Neural cell (in vitro differentiated cells): ENCODE measurements around the gene OR13G1. TPM values are rescaled to one million over a fixed set of nuclear protein-coding genes. Genes with fewer than 3 reads are reported as not detected.

Source experiments
- H2AFZ ChIP-seq: fragments of 200-600, 300-800 bp; sonication (generic), shearing (Covaris generic); 2 replicates; pipeline ENCODE4 v1.6.0; 2014; ENCODE audit warnings: low read depth, mild to moderate bottlenecking, antibody characterized with exemption, low read length, moderate library complexity
- H3F3A ChIP-seq: fragments of 200-600 bp; shearing (Covaris generic); 2 replicates; pipeline ENCODE4 v1.6.1; 2016; ENCODE audit warnings: mild to moderate bottlenecking, moderate library complexity, mixed read lengths, antibody characterized with exemption, low read length; ENCODE audit not compliant: insufficient read depth, poor library complexity, severe bottlenecking
- H3K27ac ChIP-seq: fragments of 200-600, 300-800 bp; sonication (generic), shearing (Covaris generic); 2 replicates; pipeline ENCODE4 v1.5.1; 2014; ENCODE audit warnings: mild to moderate bottlenecking, low read length, moderate library complexity
- H3K27me3 ChIP-seq: fragments of 300-800, 200-600 bp; sonication (generic), shearing (Covaris generic); 2 replicates; pipeline ENCODE4 v1.6.0; 2014; ENCODE audit warnings: mild to moderate bottlenecking, low read depth, low read length, moderate library complexity; ENCODE audit not compliant: insufficient read depth
- H3K36me3 ChIP-seq: fragments of 300-800, 200-600 bp; sonication (generic), shearing (Covaris generic); 2 replicates; pipeline ENCODE4 v1.5.1; 2014; ENCODE audit warnings: mild to moderate bottlenecking, antibody characterized with exemption, low read length, moderate library complexity; ENCODE audit not compliant: insufficient read depth
- H3K4me2 ChIP-seq: fragments of 300-800, 200-600 bp; sonication (generic), shearing (Covaris generic); 2 replicates; pipeline ENCODE4 v1.6.0; 2014; ENCODE audit warnings: mild to moderate bottlenecking, low read length
- H3K4me3 ChIP-seq: fragments of 300-800, 200-600 bp; sonication (generic), shearing (Covaris generic); 2 replicates; pipeline ENCODE4 v1.5.1; 2014; ENCODE audit warnings: mild to moderate bottlenecking, low read length, moderate library complexity
- H3K79me2 ChIP-seq: fragments of 200-600 bp; shearing (Covaris generic); replicated peaks from 2 replicates; pipeline ENCODE4 v1.6.0; 2014; ENCODE audit warnings: mild to moderate bottlenecking, low read length, moderate library complexity; ENCODE audit not compliant: insufficient read depth
- H3K9ac ChIP-seq: fragments of 300-800, 200-600 bp; sonication (generic), shearing (Covaris generic); 2 replicates; pipeline ENCODE4 v1.6.1; 2016; ENCODE audit warnings: mild to moderate bottlenecking, low read length, mixed read lengths
- H3K9me2 ChIP-seq: fragments of 200-600 bp; shearing (Covaris generic); 2 replicates; pipeline ENCODE4 v1.6.1; 2016; ENCODE audit warnings: mild to moderate bottlenecking, low read length, mixed read lengths; ENCODE audit not compliant: insufficient read depth
- H3K9me3 ChIP-seq: fragments of 200-600, 300-800 bp; sonication (generic), shearing (Covaris generic); 2 replicates; pipeline ENCODE4 v1.6.1; 2016; ENCODE audit warnings: mild to moderate bottlenecking, mixed run types, low read length, moderate library complexity, mixed read lengths
- H4K20me1 ChIP-seq: fragments of 200-600 bp; shearing (Covaris generic); 2 replicates; pipeline ENCODE4 v1.6.1; 2016; ENCODE audit warnings: mild to moderate bottlenecking, mixed run types; ENCODE audit not compliant: insufficient read depth
- EP300 ChIP-seq: fragments of 450-650 bp; conservative IDR thresholded peaks from 2 replicates; pipeline ENCODE4 v1.6.1; 2014; ENCODE audit warnings: antibody characterized with exemption, mild to moderate bottlenecking, moderate library complexity; ENCODE audit not compliant: poor library complexity, severe bottlenecking
- EZH2 ChIP-seq: fragments of 200-600, 300-800 bp; shearing (Covaris generic), sonication (generic); IDR thresholded peaks from 2 replicates; pipeline ENCODE4 v1.6.1; 2014; ENCODE audit warnings: antibody characterized with exemption, low read length, borderline replicate concordance, mild to moderate bottlenecking; ENCODE audit not compliant: insufficient read depth, poor library complexity, severe bottlenecking
- MXI1 ChIP-seq: fragments of 450-650 bp; conservative IDR thresholded peaks from 2 replicates; pipeline ENCODE4 v1.6.1; 2014; ENCODE audit warnings: antibody characterized with exemption, mild to moderate bottlenecking; ENCODE audit not compliant: poor library complexity, severe bottlenecking
- POLR2AphosphoS5 ChIP-seq: IDR thresholded peaks from 2 replicates; pipeline ENCODE4 v1.6.1; 2012
- RAD21 ChIP-seq: fragments of 450-650 bp; conservative IDR thresholded peaks from 2 replicates; pipeline ENCODE4 v1.6.1; 2014; ENCODE audit warnings: antibody characterized with exemption, mild to moderate bottlenecking, moderate library complexity
- SMC3 ChIP-seq: fragments of 450-650 bp; conservative IDR thresholded peaks from 2 replicates; pipeline ENCODE4 v1.6.1; 2014; ENCODE audit warnings: antibody characterized with exemption, mild to moderate bottlenecking, moderate library complexity; ENCODE audit not compliant: poor library complexity
- TAF1 ChIP-seq: IDR thresholded peaks from 2 replicates; pipeline ENCODE4 v1.6.1; 2012; ENCODE audit warnings: low read depth
- polyA plus RNA-seq: library from polyadenylated mRNA; depleted of rRNA; stranded (reverse); fragments of >200 nt; gene quantifications from 2 replicates; pipeline ENCODE4 v1.2.3, GENCODE V29; 2014
- TF ChIP-seq, protein P1 (sequence below): fragments of 450-650 bp; IDR thresholded peaks from 2 replicates; pipeline ENCODE4 v1.5.1; 2014; ENCODE audit warnings: antibody characterized with exemption, mild to moderate bottlenecking, moderate library complexity; ENCODE audit not compliant: poor library complexity, severe bottlenecking
- TF ChIP-seq, protein P2 (sequence below): IDR thresholded peaks from 2 replicates; pipeline ENCODE4 v1.6.1; 2012; ENCODE audit warnings: borderline replicate concordance

OR13G1 gene
- polyA plus RNA-seq, 1 donor from 2014 or later = not detected

DNA sequence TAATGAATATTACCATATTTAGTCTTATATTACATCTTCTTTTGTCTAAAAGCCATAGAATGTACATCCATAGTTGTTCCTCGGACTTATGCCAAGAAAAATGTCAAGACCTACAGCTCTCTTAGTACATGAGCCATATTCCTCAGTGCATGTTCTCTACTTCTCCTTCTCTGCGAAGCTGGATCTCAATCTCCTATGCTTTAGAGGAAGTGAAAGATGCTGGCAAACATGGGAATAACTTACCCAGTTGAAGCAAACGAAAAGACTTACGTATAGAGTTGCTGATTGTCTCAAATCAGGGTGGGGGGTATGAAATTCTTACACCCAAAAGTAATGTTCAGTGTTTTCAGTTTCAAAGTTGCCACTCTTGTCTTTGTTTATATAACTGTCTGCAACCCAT, 32.7 kb downstream of the OR13G1 start:
- no peaks in the 10 kb centered on the region for H3K36me3 ChIP-seq
- no peaks in the 10 kb centered on the region for H3F3A ChIP-seq
- H4K20me1 ChIP-seq = no peaks in the 10 kb centered on the region
- H3K79me2 ChIP-seq = no peaks in the 10 kb centered on the region
- no peak overlapping the region for H3K4me3 ChIP-seq
- no peaks in the 10 kb centered on the region for H3K27me3 ChIP-seq
- no peaks in the 10 kb centered on the region for H3K9me2 ChIP-seq
- TF ChIP-seq EP300 (no peak), POLR2AphosphoS5 (no peak), MXI1 (no peak), TAF1 (no peak), EZH2 (no peak), SMC3 (no peak), RAD21 (no peak)
- TF ChIP-seq, protein P1, sequence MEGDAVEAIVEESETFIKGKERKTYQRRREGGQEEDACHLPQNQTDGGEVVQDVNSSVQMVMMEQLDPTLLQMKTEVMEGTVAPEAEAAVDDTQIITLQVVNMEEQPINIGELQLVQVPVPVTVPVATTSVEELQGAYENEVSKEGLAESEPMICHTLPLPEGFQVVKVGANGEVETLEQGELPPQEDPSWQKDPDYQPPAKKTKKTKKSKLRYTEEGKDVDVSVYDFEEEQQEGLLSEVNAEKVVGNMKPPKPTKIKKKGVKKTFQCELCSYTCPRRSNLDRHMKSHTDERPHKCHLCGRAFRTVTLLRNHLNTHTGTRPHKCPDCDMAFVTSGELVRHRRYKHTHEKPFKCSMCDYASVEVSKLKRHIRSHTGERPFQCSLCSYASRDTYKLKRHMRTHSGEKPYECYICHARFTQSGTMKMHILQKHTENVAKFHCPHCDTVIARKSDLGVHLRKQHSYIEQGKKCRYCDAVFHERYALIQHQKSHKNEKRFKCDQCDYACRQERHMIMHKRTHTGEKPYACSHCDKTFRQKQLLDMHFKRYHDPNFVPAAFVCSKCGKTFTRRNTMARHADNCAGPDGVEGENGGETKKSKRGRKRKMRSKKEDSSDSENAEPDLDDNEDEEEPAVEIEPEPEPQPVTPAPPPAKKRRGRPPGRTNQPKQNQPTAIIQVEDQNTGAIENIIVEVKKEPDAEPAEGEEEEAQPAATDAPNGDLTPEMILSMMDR = no peak
- TF ChIP-seq, protein P2, sequence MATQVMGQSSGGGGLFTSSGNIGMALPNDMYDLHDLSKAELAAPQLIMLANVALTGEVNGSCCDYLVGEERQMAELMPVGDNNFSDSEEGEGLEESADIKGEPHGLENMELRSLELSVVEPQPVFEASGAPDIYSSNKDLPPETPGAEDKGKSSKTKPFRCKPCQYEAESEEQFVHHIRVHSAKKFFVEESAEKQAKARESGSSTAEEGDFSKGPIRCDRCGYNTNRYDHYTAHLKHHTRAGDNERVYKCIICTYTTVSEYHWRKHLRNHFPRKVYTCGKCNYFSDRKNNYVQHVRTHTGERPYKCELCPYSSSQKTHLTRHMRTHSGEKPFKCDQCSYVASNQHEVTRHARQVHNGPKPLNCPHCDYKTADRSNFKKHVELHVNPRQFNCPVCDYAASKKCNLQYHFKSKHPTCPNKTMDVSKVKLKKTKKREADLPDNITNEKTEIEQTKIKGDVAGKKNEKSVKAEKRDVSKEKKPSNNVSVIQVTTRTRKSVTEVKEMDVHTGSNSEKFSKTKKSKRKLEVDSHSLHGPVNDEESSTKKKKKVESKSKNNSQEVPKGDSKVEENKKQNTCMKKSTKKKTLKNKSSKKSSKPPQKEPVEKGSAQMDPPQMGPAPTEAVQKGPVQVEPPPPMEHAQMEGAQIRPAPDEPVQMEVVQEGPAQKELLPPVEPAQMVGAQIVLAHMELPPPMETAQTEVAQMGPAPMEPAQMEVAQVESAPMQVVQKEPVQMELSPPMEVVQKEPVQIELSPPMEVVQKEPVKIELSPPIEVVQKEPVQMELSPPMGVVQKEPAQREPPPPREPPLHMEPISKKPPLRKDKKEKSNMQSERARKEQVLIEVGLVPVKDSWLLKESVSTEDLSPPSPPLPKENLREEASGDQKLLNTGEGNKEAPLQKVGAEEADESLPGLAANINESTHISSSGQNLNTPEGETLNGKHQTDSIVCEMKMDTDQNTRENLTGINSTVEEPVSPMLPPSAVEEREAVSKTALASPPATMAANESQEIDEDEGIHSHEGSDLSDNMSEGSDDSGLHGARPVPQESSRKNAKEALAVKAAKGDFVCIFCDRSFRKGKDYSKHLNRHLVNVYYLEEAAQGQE = no peak
- H3K9ac ChIP-seq = no peak overlapping the region
- no peak overlapping the region for H3K27ac ChIP-seq
- H3K9me3 ChIP-seq = no peaks in the 10 kb centered on the region
- H2AFZ ChIP-seq = no peak overlapping the region
- no peak overlapping the region for H3K4me2 ChIP-seq

DNA sequence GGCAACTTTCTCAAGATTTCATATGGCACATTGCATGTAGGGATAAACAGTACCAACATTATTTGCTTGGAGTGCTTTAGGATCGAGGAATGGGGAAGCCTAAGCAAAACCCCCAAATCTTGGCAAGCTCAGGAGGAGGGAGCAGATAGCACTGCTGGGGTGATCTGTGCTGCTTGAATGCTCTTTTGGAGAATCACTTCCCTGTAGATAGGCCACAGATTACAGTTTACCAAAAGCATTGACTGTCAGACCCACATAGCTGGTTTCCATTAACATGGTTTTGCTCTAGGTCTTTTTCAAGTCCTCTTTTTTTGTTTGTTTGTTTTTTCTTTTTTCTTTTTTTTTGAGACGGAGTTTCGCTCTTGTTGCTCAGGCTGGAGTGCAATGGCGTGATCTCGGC, 36.8 kb downstream of the OR13G1 start:
- Histone ChIP-seq H2AFZ (no peak overlapping the region), H3K9ac (no peak overlapping the region), H3K4me3 (no peak overlapping the region), H3K4me2 (no peak overlapping the region), H3K27me3 (no peaks in the 10 kb centered on the region), H3K36me3 (no peaks in the 10 kb centered on the region), H3K27ac (no peak overlapping the region), H3K79me2 (no peaks in the 10 kb centered on the region), H3K9me3 (no peaks in the 10 kb centered on the region), H4K20me1 (no peaks in the 10 kb centered on the region), H3F3A (no peaks in the 10 kb centered on the region), H3K9me2 (no peaks in the 10 kb centered on the region)
- no peak for TF ChIP-seq EP300
- TF ChIP-seq, protein P2 = no peak
- no peak for TF ChIP-seq POLR2AphosphoS5
- TF ChIP-seq, protein P1 = no peak
